Lower leg skin (tissue), 3 donors: ENCODE data around the gene POMT2.

Source experiments
- POLR2A ChIP-seq, 2 donors: fragments of 450-650 bp; IDR thresholded peaks; one replicate each; pipeline ENCODE4 v1.6.1; 2016 to 2017; ENCODE audit warnings: antibody characterized with exemption in 2 of 2, mild to moderate bottlenecking in 1 of 2, moderate library complexity in 1 of 2
- TF ChIP-seq, protein P1 (sequence below), 3 donors: fragments of 450-650 bp; IDR thresholded peaks; one replicate each; pipeline ENCODE4 v1.5.1; 2016; ENCODE audit warnings: antibody characterized with exemption in 3 of 3, mild to moderate bottlenecking in 3 of 3, moderate library complexity in 2 of 3

DNA sequence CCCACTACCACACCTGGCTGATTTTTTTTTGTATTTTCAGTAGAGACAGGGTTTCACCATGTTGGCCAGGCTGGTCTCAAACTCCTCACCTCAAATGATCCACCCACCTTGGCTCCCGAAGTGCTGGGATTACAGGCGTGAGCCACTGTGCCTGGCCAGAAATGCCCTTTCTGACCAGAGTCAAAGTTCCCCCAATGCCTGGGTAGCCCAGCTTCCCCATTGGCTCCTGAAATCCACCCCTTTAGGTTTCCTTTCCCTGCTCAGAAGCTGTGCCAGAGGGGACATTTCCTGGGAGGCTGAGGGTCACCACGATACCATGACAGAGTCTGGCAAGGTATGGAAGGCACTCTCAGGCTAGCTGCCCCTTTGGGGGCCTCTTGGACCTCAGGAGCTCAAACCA is 3.6 kb upstream of the POMT2 start:
- TF ChIP-seq, protein P1, sequence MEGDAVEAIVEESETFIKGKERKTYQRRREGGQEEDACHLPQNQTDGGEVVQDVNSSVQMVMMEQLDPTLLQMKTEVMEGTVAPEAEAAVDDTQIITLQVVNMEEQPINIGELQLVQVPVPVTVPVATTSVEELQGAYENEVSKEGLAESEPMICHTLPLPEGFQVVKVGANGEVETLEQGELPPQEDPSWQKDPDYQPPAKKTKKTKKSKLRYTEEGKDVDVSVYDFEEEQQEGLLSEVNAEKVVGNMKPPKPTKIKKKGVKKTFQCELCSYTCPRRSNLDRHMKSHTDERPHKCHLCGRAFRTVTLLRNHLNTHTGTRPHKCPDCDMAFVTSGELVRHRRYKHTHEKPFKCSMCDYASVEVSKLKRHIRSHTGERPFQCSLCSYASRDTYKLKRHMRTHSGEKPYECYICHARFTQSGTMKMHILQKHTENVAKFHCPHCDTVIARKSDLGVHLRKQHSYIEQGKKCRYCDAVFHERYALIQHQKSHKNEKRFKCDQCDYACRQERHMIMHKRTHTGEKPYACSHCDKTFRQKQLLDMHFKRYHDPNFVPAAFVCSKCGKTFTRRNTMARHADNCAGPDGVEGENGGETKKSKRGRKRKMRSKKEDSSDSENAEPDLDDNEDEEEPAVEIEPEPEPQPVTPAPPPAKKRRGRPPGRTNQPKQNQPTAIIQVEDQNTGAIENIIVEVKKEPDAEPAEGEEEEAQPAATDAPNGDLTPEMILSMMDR (IDR thresholded peaks at IDR 0.05) = no peak
- no peak for TF ChIP-seq POLR2A (IDR thresholded peaks at IDR 0.05)
